Nephron progenitor cell (in vitro differentiated cells): ENCODE measurements around the gene KLF17.
"Not testable (repeated sequence)": the region's sequence is repeated elsewhere in the genome, so short reads cannot be mapped to it uniquely, and the experiment has no call there.

Experiments
- DNase-seq: peaks from one replicate; pipeline ENCODE4 v3.0.0; 2021
- H3K27ac Mint-ChIP-seq: 2 replicates; pipeline ENCODE4 v1.8.0; 2021; ENCODE audit warnings: mild to moderate bottlenecking, moderate library complexity, mixed read lengths
- H3K27me3 Mint-ChIP-seq: 2 replicates; pipeline ENCODE4 v1.8.0; 2021; ENCODE audit warnings: mild to moderate bottlenecking, low read depth, mixed read lengths; ENCODE audit not compliant: poor library complexity
- H3K36me3 Mint-ChIP-seq: 2 replicates; pipeline ENCODE4 v1.8.0; 2021; ENCODE audit warnings: low read depth, mixed read lengths
- H3K4me1 Mint-ChIP-seq: 2 replicates; pipeline ENCODE4 v1.8.0; 2021; ENCODE audit warnings: mixed read lengths
- H3K4me3 Mint-ChIP-seq: 2 replicates; pipeline ENCODE4 v1.8.0; 2021; ENCODE audit warnings: mild to moderate bottlenecking, moderate library complexity, mixed read lengths
- H3K9me3 Mint-ChIP-seq: 2 replicates; pipeline ENCODE4 v1.8.0; 2021; ENCODE audit warnings: mild to moderate bottlenecking, moderate library complexity, mixed read lengths
- TF ChIP-seq, protein P1 (sequence below): fragments of 200-600 bp; sonication (generic); IDR thresholded peaks from 2 replicates; pipeline ENCODE4 v1.5.0; 2021; ENCODE audit warnings: antibody characterized with exemption

The KLF17 gene

GRCh38 chr1:44111861-44112260 is 6.8 kb upstream of the KLF17 start:
- H3K36me3 Mint-ChIP-seq = no peaks in the 10 kb centered on the region
- H3K4me3 Mint-ChIP-seq = no peak overlapping the region
- peaks cover 21% of the 10 kb centered on the region for H3K27me3 Mint-ChIP-seq
- peaks cover 4% of the 10 kb centered on the region for H3K9me3 Mint-ChIP-seq
- H3K4me1 Mint-ChIP-seq = no peaks in the 10 kb centered on the region
- no peak for DNase-seq
- TF ChIP-seq, protein P1, sequence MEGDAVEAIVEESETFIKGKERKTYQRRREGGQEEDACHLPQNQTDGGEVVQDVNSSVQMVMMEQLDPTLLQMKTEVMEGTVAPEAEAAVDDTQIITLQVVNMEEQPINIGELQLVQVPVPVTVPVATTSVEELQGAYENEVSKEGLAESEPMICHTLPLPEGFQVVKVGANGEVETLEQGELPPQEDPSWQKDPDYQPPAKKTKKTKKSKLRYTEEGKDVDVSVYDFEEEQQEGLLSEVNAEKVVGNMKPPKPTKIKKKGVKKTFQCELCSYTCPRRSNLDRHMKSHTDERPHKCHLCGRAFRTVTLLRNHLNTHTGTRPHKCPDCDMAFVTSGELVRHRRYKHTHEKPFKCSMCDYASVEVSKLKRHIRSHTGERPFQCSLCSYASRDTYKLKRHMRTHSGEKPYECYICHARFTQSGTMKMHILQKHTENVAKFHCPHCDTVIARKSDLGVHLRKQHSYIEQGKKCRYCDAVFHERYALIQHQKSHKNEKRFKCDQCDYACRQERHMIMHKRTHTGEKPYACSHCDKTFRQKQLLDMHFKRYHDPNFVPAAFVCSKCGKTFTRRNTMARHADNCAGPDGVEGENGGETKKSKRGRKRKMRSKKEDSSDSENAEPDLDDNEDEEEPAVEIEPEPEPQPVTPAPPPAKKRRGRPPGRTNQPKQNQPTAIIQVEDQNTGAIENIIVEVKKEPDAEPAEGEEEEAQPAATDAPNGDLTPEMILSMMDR = no peak
- H3K27ac Mint-ChIP-seq = no peak overlapping the region

- Mint-ChIP-seq H3K9me3 (peaks cover 4% of the 10 kb centered on the region), H3K36me3 (no peaks in the 10 kb centered on the region), H3K4me3 (no peak overlapping the region), H3K27ac (no peak overlapping the region), H3K4me1 (no peaks in the 10 kb centered on the region), H3K27me3 (peaks cover 19% of the 10 kb centered on the region)
- DNase-seq = no peak
- TF ChIP-seq, protein P1 = no peak
Measured at GRCh38 chr1:44112486-44112885, 6.1 kb upstream of the KLF17 start.

GRCh38 chr1:44113095-44113609 is 5.5 kb upstream of the KLF17 start:
- Mint-ChIP-seq H3K27ac (no peak overlapping the region), H3K36me3 (no peaks in the 10 kb centered on the region), H3K4me3 (no peak overlapping the region), H3K9me3 (peaks cover 4% of the 10 kb centered on the region), H3K4me1 (no peaks in the 10 kb centered on the region), H3K27me3 (peaks cover 15% of the 10 kb centered on the region)
- DNase-seq = no peak
- TF ChIP-seq, protein P1 = no peak

DNA sequence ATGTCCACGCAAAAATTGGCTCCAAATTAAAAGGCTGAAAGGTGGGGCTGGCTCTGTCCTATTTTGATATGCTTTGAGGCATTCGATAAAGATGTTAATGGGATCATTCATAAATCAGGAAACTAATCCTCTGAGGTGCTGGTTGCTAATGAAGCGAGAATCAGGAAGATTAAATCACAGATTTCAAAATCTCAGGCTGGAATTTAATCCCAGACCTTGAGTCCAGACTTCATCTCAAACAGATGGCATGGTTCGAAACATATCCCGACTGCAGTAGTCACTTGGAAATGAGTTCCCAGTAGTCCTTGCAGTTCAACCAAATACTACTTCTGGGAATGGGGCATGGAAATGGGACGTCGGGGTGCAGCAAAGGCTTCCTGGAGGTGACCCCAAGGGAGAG is 4.5 kb upstream of the KLF17 start:
- peaks cover 11% of the 10 kb centered on the region for H3K27me3 Mint-ChIP-seq
- peaks cover 4% of the 10 kb centered on the region for H3K9me3 Mint-ChIP-seq
- DNase-seq = no peak
- H3K4me3 Mint-ChIP-seq = no peak overlapping the region
- TF ChIP-seq, protein P1 = no peak
- H3K27ac Mint-ChIP-seq = no peak overlapping the region
- H3K4me1 Mint-ChIP-seq = no peaks in the 10 kb centered on the region
- H3K36me3 Mint-ChIP-seq = no peaks in the 10 kb centered on the region

DNA sequence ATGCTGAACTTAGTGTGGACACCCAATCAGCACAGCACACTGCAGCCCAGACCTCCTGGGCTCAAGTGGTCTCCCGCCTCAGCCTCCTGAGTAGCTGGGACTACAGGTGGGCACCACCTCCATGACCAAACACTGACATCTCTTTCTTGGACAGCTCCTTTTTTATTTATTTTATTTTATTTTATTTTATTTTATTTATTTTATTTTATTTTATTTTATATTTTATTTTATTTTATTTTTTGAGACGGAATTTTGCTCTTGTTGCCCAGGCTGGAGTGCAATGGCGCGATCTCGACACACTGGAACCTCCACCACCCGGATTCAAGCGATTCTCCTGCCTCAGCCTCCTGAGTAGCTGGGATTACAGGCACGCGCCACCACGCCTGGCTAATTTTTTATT is 1.3 kb upstream of the KLF17 start:
- not testable (repeated sequence) for H3K36me3 Mint-ChIP-seq, H3K9me3 Mint-ChIP-seq, H3K27ac Mint-ChIP-seq, H3K4me1 Mint-ChIP-seq, H3K4me3 Mint-ChIP-seq, DNase-seq
- peaks cover 22% of the 10 kb centered on the region for H3K27me3 Mint-ChIP-seq

DNA sequence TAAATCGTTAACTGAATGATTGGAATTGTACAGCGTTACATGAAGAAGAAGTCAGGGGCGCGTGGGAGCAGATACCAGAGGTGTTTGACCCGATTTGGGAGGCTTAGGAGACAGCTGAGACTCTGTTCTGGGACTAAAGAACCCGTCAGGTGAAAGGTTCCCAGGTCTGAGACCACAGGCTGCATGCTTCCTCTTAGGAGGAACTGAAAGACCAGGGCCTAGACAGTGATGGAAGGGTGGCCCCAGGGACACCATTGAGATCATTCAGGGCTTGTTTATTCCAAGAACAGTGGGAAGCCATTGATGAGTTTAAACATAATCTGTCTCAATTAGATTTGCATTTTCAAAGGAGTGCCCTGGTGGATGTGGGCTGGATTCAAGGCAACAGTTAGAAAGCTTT is 904 bp downstream of the KLF17 start:
- no peak for DNase-seq
- no peaks in the 10 kb centered on the region for H3K36me3 Mint-ChIP-seq
- TF ChIP-seq, protein P1 = no peak
- H3K27me3 Mint-ChIP-seq = peaks cover 30% of the 10 kb centered on the region
- H3K27ac Mint-ChIP-seq = no peak overlapping the region
- H3K4me1 Mint-ChIP-seq = peaks cover 5% of the 10 kb centered on the region
- H3K4me3 Mint-ChIP-seq = no peak overlapping the region
- H3K9me3 Mint-ChIP-seq = peaks cover 4% of the 10 kb centered on the region
